Neural progenitor cell (in vitro differentiated cells): ENCODE data around the gene NDUFB7. TPM values are rescaled to one million over a fixed set of nuclear protein-coding genes. Genes with fewer than 3 reads are reported as not detected.
A peak's percentile ranks its signal among the peaks of the same experiment; 100 is the strongest.

Experiments
- DNase-seq: peaks from one replicate; pipeline ENCODE4 v3.0.0-alpha.2; 2016; ENCODE audit warnings: low spot score
- H2AFZ ChIP-seq: fragments of 200-600 bp; sonication (generic); replicated peaks from 2 replicates; pipeline ENCODE4 v1.6.1; 2016; ENCODE audit warnings: antibody characterized with exemption
- H3F3A ChIP-seq: fragments of 200-600 bp; sonication (generic); 2 replicates; pipeline ENCODE4 v1.6.1; 2016; ENCODE audit warnings: antibody characterized with exemption, low read depth
- H3K27ac ChIP-seq: fragments of 200-600 bp; sonication (generic); 2 replicates; pipeline ENCODE4 v1.5.1; 2016; ENCODE audit warnings: mild to moderate bottlenecking
- H3K27me3 ChIP-seq: fragments of 200-600 bp; sonication (generic); 2 replicates; pipeline ENCODE4 v1.6.1; 2016; ENCODE audit warnings: mild to moderate bottlenecking, moderate library complexity
- H3K36me3 ChIP-seq: fragments of 200-600 bp; sonication (generic); 2 replicates; pipeline ENCODE4 v1.5.1; 2016
- H3K4me1 ChIP-seq: fragments of 200-600 bp; sonication (generic); 2 replicates; pipeline ENCODE4 v1.6.1; 2016; ENCODE audit warnings: mixed run types
- H3K4me2 ChIP-seq: fragments of 200-600 bp; sonication (generic); 2 replicates; pipeline ENCODE4 v1.6.1; 2016
- H3K4me3 ChIP-seq: fragments of 200-600 bp; sonication (generic); 2 replicates; pipeline ENCODE4 v1.5.1; 2016
- H3K79me2 ChIP-seq: fragments of 200-600 bp; sonication (generic); 2 replicates; pipeline ENCODE4 v1.6.1; 2016; ENCODE audit warnings: low read depth
- H3K9ac ChIP-seq: fragments of 200-600 bp; sonication (generic); 2 replicates; pipeline ENCODE4 v1.6.1; 2016
- H3K9me3 ChIP-seq: fragments of 200-600 bp; sonication (generic); 2 replicates; pipeline ENCODE4 v1.5.1; 2016; ENCODE audit warnings: low read depth
- H4K20me1 ChIP-seq: fragments of 200-600 bp; sonication (generic); 2 replicates; pipeline ENCODE4 v1.6.1; 2016; ENCODE audit warnings: low read depth
- H3K27ac Mint-ChIP-seq: 3 replicates; pipeline ENCODE4 v1.8.0; 2021; ENCODE audit warnings: mixed read lengths
- H3K27me3 Mint-ChIP-seq: 2 replicates; pipeline ENCODE4 v1.8.0; 2022; ENCODE audit warnings: low read depth, mild to moderate bottlenecking, inconsistent platforms, moderate library complexity, mixed read lengths; ENCODE audit not compliant: insufficient read depth
- H3K36me3 Mint-ChIP-seq: 3 replicates; pipeline ENCODE4 v1.8.0; 2021; ENCODE audit warnings: mixed read lengths
- H3K4me1 Mint-ChIP-seq: 3 replicates; pipeline ENCODE4 v1.8.0; 2021; ENCODE audit warnings: mixed read lengths
- H3K4me3 Mint-ChIP-seq: 3 replicates; pipeline ENCODE4 v1.8.0; 2021; ENCODE audit warnings: mild to moderate bottlenecking, moderate library complexity, mixed read lengths
- H3K9me3 Mint-ChIP-seq: 3 replicates; pipeline ENCODE4 v1.8.0; 2020; ENCODE audit warnings: mixed read lengths
- EZH2 ChIP-seq: fragments of 200-600 bp; sonication (generic); IDR thresholded peaks from 2 replicates; pipeline ENCODE4 v1.6.1; 2017; ENCODE audit warnings: antibody characterized with exemption, mild to moderate bottlenecking, moderate library complexity
- EZH2phosphoT487 ChIP-seq: fragments of 200-600 bp; sonication (generic); IDR thresholded peaks from 2 replicates; pipeline ENCODE4 v1.6.1; 2017; ENCODE audit warnings: antibody characterized with exemption
- total RNA-seq: library from RNA; depleted of rRNA; stranded (reverse); fragments of >200 nt; gene quantifications from 2 replicates; pipeline ENCODE4 v1.2.3, GENCODE V29; 2015; ENCODE audit warnings: low replicate concordance
- TF ChIP-seq, protein P1 (sequence below): fragments of 200-600 bp; sonication (generic); IDR thresholded peaks from 2 replicates; pipeline ENCODE4 v1.5.1; 2017; ENCODE audit warnings: antibody characterized with exemption, mild to moderate bottlenecking

NDUFB7 gene
- total RNA-seq, 1 donor from 2014 or later: 38.0 TPM

DNA sequence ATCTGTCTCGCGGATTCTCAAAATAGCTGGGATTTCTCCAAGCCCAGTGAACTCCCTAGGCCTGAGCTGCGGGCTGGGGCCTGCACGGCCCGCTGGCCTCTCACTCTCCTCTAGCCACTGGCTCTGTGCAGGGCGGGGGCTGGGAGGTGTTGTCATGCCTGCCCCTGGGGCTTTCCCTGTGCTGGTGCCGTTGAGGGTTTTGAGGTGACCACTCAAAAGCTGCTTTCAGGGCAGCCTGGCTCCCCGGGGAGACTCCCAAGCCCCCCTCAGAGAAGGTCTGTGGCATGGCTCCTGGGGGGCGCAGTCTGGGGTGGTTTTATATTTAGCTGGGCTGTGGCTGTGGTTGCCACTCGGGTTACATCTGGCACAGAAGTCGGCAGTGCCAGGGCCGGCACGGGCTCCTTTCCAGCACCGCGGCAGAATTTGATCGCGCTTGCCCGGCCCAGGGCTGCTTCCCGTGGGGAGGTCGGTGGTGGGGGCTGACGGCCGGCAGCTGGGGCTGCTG lies 10.0 kb downstream of the NDUFB7 start:
- H3K9me3 Mint-ChIP-seq: no peaks in the 10 kb centered on the region

GRCh38 chr19:14561249-14561648 lies 10.6 kb downstream of the NDUFB7 start:
- Histone ChIP-seq H3K27ac (peak overlapping the region; percentile 78), H3K4me2 (no peak overlapping the region)
- peaks cover 20% of the 10 kb centered on the region for H3K4me1 Mint-ChIP-seq

More for the DNA sequence above, 10.0 kb downstream of the NDUFB7 start:
- no peak overlapping the region for H3K4me3 ChIP-seq
- Mint-ChIP-seq H3K4me1 (peaks cover 16% of the 10 kb centered on the region), H3K27ac (peak overlapping the region; percentile 76), H3K4me3 (no peak overlapping the region), H3K36me3 (no peaks in the 10 kb centered on the region), H3K27me3 (peaks cover 3% of the 10 kb centered on the region)
- no peaks in the 10 kb centered on the region for H3K36me3 ChIP-seq
- H4K20me1 ChIP-seq: peaks cover 63% of the 10 kb centered on the region
- H3K9ac ChIP-seq: peak overlapping the region; percentile 45
- H3K79me2 ChIP-seq: peaks cover 57% of the 10 kb centered on the region
- H3K9me3 ChIP-seq: no peaks in the 10 kb centered on the region
- no peaks in the 10 kb centered on the region for H3K27me3 ChIP-seq
- peak overlapping the region; percentile 78 for H3K27ac ChIP-seq
- no peak for DNase-seq
- peak overlapping the region; percentile 2 for H3K4me2 ChIP-seq
- peaks cover 32% of the 10 kb centered on the region for H3K4me1 ChIP-seq
- H2AFZ ChIP-seq: no peak overlapping the region
- TF ChIP-seq EZH2phosphoT487: no peak
- no peak for TF ChIP-seq EZH2
- TF ChIP-seq, protein P1, sequence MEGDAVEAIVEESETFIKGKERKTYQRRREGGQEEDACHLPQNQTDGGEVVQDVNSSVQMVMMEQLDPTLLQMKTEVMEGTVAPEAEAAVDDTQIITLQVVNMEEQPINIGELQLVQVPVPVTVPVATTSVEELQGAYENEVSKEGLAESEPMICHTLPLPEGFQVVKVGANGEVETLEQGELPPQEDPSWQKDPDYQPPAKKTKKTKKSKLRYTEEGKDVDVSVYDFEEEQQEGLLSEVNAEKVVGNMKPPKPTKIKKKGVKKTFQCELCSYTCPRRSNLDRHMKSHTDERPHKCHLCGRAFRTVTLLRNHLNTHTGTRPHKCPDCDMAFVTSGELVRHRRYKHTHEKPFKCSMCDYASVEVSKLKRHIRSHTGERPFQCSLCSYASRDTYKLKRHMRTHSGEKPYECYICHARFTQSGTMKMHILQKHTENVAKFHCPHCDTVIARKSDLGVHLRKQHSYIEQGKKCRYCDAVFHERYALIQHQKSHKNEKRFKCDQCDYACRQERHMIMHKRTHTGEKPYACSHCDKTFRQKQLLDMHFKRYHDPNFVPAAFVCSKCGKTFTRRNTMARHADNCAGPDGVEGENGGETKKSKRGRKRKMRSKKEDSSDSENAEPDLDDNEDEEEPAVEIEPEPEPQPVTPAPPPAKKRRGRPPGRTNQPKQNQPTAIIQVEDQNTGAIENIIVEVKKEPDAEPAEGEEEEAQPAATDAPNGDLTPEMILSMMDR: no peak
- H3F3A ChIP-seq: peaks cover 9% of the 10 kb centered on the region

GRCh38 chr19:14560776-14561108 lies 11.1 kb downstream of the NDUFB7 start:
- DNase-seq: no peak
- Mint-ChIP-seq H3K4me3 (no peak overlapping the region), H3K27ac (peak overlapping the region; percentile 79), H3K27me3 (peaks cover 3% of the 10 kb centered on the region), H3K36me3 (no peaks in the 10 kb centered on the region), H3K4me1 (peaks cover 20% of the 10 kb centered on the region), H3K9me3 (no peaks in the 10 kb centered on the region)
- no peak overlapping the region for H3K4me3 ChIP-seq
- peaks cover 59% of the 10 kb centered on the region for H3K79me2 ChIP-seq
- no peak overlapping the region for H2AFZ ChIP-seq
- H3K27me3 ChIP-seq: no peaks in the 10 kb centered on the region
- H3K4me1 ChIP-seq: peaks cover 34% of the 10 kb centered on the region
- no peaks in the 10 kb centered on the region for H3K9me3 ChIP-seq
- peaks cover 73% of the 10 kb centered on the region for H4K20me1 ChIP-seq
- no peaks in the 10 kb centered on the region for H3K36me3 ChIP-seq
- peaks cover 21% of the 10 kb centered on the region for H3F3A ChIP-seq
- peak overlapping the region; percentile 45 for H3K9ac ChIP-seq
- H3K27ac ChIP-seq: no peak overlapping the region
- no peak overlapping the region for H3K4me2 ChIP-seq
- TF ChIP-seq EZH2: no peak
- TF ChIP-seq, protein P1: no peak
- TF ChIP-seq EZH2phosphoT487: no peak

More at GRCh38 chr19:14561249-14561648, 10.6 kb downstream of the NDUFB7 start:
- Histone ChIP-seq H3K4me1 (peaks cover 34% of the 10 kb centered on the region), H3K27me3 (no peaks in the 10 kb centered on the region), H3K4me3 (no peak overlapping the region), H4K20me1 (peaks cover 68% of the 10 kb centered on the region), H3K9ac (peak overlapping the region; percentile 45), H3F3A (peaks cover 16% of the 10 kb centered on the region), H3K9me3 (no peaks in the 10 kb centered on the region), H3K36me3 (no peaks in the 10 kb centered on the region), H2AFZ (no peak overlapping the region), H3K79me2 (peaks cover 59% of the 10 kb centered on the region)
- H3K4me3 Mint-ChIP-seq: no peak overlapping the region
- no peaks in the 10 kb centered on the region for H3K9me3 Mint-ChIP-seq
- DNase-seq: no peak
- TF ChIP-seq EZH2: no peak
- no peak for TF ChIP-seq EZH2phosphoT487
- TF ChIP-seq, protein P1: no peak
- H3K27ac Mint-ChIP-seq: no peak overlapping the region
- H3K36me3 Mint-ChIP-seq: no peaks in the 10 kb centered on the region
- peaks cover 3% of the 10 kb centered on the region for H3K27me3 Mint-ChIP-seq
